Activated B cell treated with CpG ODN at 0.5 μM for 24 hours (primary cell): ENCODE data around the gene TRIM33. TPM values are rescaled to one million over a fixed set of nuclear protein-coding genes. Genes with fewer than 3 reads are reported as not detected.
"Not testable (repeated sequence)": the region's sequence is repeated elsewhere in the genome, so short reads cannot be mapped to it uniquely, and the experiment has no call there.

Experiments
- ATAC-seq: fragments of 200-7000 bp; cut with Tn5 transposase; one replicate; pipeline ENCODE4 v1.10.0; 2021; ENCODE audit warnings: low read depth, mild to moderate bottlenecking, moderate library complexity
- CTCF ChIA-PET: fragments of 350-600 bp; sonication (Branson Sonifier 250); formaldehyde crosslinking; loops from one replicate; lab custom pipeline; 2021; ENCODE audit warnings: antibody characterized with exemption; lab: Charles Lee
- POLR2A ChIA-PET: fragments of 350-600 bp; sonication (Branson Sonifier 250); formaldehyde crosslinking; loops from one replicate; lab custom pipeline; 2021; ENCODE audit warnings: antibody characterized with exemption; lab: Charles Lee
- DNase-seq: peaks from one replicate; pipeline ENCODE4 v3.0.0; 2022
- H3K27ac Mint-ChIP-seq: one replicate; pipeline ENCODE4 v1.8.0; 2020; ENCODE audit warnings: mixed read lengths
- H3K27me3 Mint-ChIP-seq: one replicate; pipeline ENCODE4 v1.8.0; 2021; ENCODE audit warnings: mixed read lengths
- H3K36me3 Mint-ChIP-seq: one replicate; pipeline ENCODE4 v1.8.0; 2021; ENCODE audit warnings: low read depth, mixed read lengths
- H3K4me1 Mint-ChIP-seq: one replicate; pipeline ENCODE4 v1.8.0; 2021; ENCODE audit warnings: mixed read lengths
- H3K4me3 Mint-ChIP-seq: one replicate; pipeline ENCODE4 v1.8.0; 2020; ENCODE audit warnings: mild to moderate bottlenecking, mixed read lengths
- H3K9me3 Mint-ChIP-seq: one replicate; pipeline ENCODE4 v1.8.0; 2020; ENCODE audit warnings: mixed read lengths
- intact Hi-C: fragments of 100-400 bp; cut with micrococcal nuclease; formaldehyde crosslinking; loops from one replicate; pipeline ENCODE4 v1.15.1; 2024
- total RNA-seq: library from RNA; stranded (reverse); gene quantifications from 2 replicates; pipeline ENCODE4 v1.2.3, GENCODE V29; 2022
- TF ChIP-seq, protein P1 (sequence below): fragments of 200-600 bp; IDR thresholded peaks from one replicate; pipeline ENCODE4 v1.8.0; 2022; ENCODE audit warnings: antibody characterized with exemption, mild to moderate bottlenecking

Gene TRIM33
- total RNA-seq, 1 donor from 2014 or later: 41.2 TPM

- Mint-ChIP-seq H3K27ac (no peak overlapping the region), H3K36me3 (peaks cover 66% of the 10 kb centered on the region), H3K4me1 (peaks cover 8% of the 10 kb centered on the region), H3K9me3 (no peaks in the 10 kb centered on the region), H3K27me3 (no peaks in the 10 kb centered on the region), H3K4me3 (no peak overlapping the region)
- ATAC-seq (no peak), DNase-seq (no peak)
- TF ChIP-seq, protein P1, sequence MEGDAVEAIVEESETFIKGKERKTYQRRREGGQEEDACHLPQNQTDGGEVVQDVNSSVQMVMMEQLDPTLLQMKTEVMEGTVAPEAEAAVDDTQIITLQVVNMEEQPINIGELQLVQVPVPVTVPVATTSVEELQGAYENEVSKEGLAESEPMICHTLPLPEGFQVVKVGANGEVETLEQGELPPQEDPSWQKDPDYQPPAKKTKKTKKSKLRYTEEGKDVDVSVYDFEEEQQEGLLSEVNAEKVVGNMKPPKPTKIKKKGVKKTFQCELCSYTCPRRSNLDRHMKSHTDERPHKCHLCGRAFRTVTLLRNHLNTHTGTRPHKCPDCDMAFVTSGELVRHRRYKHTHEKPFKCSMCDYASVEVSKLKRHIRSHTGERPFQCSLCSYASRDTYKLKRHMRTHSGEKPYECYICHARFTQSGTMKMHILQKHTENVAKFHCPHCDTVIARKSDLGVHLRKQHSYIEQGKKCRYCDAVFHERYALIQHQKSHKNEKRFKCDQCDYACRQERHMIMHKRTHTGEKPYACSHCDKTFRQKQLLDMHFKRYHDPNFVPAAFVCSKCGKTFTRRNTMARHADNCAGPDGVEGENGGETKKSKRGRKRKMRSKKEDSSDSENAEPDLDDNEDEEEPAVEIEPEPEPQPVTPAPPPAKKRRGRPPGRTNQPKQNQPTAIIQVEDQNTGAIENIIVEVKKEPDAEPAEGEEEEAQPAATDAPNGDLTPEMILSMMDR: no peak
- CTCF ChIA-PET: interaction anchor here (0.9 to 1.1 kb wide), 5 partner anchors 14 to 450 kb away, joined by 3 to 4 read pairs (median 3); partner anchors contain the start of gene OLFML3
- intact Hi-C loops: loop anchor here (2.0 kb wide), 1 partner anchor 81 kb away; no protein-coding TSS in a partner anchor
- POLR2A ChIA-PET: no interaction called here
Observed at GRCh38 chr1:114428083-114428754, 82.8 kb downstream of the TRIM33 start.

GRCh38 chr1:114427612-114428011 is 83.4 kb downstream of the TRIM33 start:
- TF ChIP-seq, protein P1: no peak
- ChIA-PET CTCF (interaction anchor here (0.9 to 1.1 kb wide), 3 partner anchors 13 to 450 kb away, joined by 3 to 4 read pairs (median 3); partner anchors contain the start of gene OLFML3), POLR2A (no interaction called here)
- H3K4me1 Mint-ChIP-seq: peaks cover 8% of the 10 kb centered on the region
- intact Hi-C loops: loop anchor here (2.0 kb wide), 1 partner anchor 81 kb away; no protein-coding TSS in a partner anchor
- DNase-seq (no peak), ATAC-seq (no peak)
- H3K27me3 Mint-ChIP-seq: no peaks in the 10 kb centered on the region
- H3K9me3 Mint-ChIP-seq: no peaks in the 10 kb centered on the region
- H3K4me3 Mint-ChIP-seq: no peak overlapping the region
- H3K27ac Mint-ChIP-seq: no peak overlapping the region
- peaks cover 60% of the 10 kb centered on the region for H3K36me3 Mint-ChIP-seq

- POLR2A ChIA-PET: no interaction called here
- intact Hi-C loops: no loop called here
- no peak for DNase-seq
- Mint-ChIP-seq H3K27ac (no peak overlapping the region), H3K36me3 (peaks cover 77% of the 10 kb centered on the region), H3K27me3 (no peaks in the 10 kb centered on the region), H3K4me1 (no peaks in the 10 kb centered on the region), H3K4me3 (no peak overlapping the region), H3K9me3 (no peaks in the 10 kb centered on the region)
- TF ChIP-seq, protein P1: no peak
- ATAC-seq: no peak
- CTCF ChIA-PET: no interaction called here
Observed at GRCh38 chr1:114423455-114423854, 87.5 kb downstream of the TRIM33 start.

DNA sequence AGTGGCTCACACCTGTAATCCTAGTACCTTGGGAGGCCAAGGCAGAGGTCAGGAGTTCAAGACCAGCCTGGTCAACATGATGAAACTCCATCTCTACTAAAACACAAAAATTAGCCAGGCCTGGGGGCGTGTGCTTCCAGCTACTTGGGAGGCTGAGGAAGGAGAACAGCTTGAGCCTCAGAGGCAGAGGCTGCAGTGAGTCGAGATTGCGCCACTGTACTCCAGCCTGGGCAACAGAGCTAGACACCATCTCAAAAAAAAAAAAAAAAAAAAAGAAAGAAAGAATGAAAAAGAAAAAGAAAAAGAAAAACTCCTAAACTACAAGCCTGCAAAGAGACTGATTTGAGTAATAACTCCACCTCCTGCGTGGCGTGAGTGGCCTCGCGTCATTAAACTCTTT is 92.1 kb downstream of the TRIM33 start:
- intact Hi-C loops, DNase-seq, H3K27ac Mint-ChIP-seq, H3K9me3 Mint-ChIP-seq, CTCF ChIA-PET, H3K27me3 Mint-ChIP-seq, H3K4me1 Mint-ChIP-seq, ATAC-seq, H3K4me3 Mint-ChIP-seq: not testable (repeated sequence)
- POLR2A ChIA-PET: interaction anchor here (0.6 kb wide), 1 partner anchor 129 kb away, joined by 4 read pairs; no protein-coding TSS in a partner anchor
- H3K36me3 Mint-ChIP-seq: peaks cover 76% of the 10 kb centered on the region

GRCh38 chr1:114397601-114398000 is 113.4 kb downstream of the TRIM33 start:
- no peaks in the 10 kb centered on the region for H3K9me3 Mint-ChIP-seq
- ChIA-PET POLR2A (no interaction called here), CTCF (no interaction called here)
- no peak overlapping the region for H3K4me3 Mint-ChIP-seq
- ATAC-seq (no peak), DNase-seq (no peak)
- no peaks in the 10 kb centered on the region for H3K4me1 Mint-ChIP-seq
- TF ChIP-seq, protein P1: no peak
- intact Hi-C loops: no loop called here
- peaks cover 71% of the 10 kb centered on the region for H3K36me3 Mint-ChIP-seq
- no peak overlapping the region for H3K27ac Mint-ChIP-seq
- no peaks in the 10 kb centered on the region for H3K27me3 Mint-ChIP-seq
